SH-SY5Y (cell line): ENCODE data around the gene PRSS12.

Experiments
- GATA2 ChIP-seq: IDR thresholded peaks from 2 replicates; pipeline ENCODE4 v1.6.1; 2011; ENCODE audit warnings: mild to moderate bottlenecking, low read depth, low read length
- GATA3 ChIP-seq: IDR thresholded peaks from 2 replicates; pipeline ENCODE4 v1.6.1; 2011; ENCODE audit warnings: low read depth, mild to moderate bottlenecking, low read length, moderate library complexity

- no peak for TF ChIP-seq GATA2
- TF ChIP-seq GATA3, result no peak
These were observed 9.3 kb downstream of the PRSS12 start for GRCh38 chr4:118343501-118343900.
